Adrenal gland (tissue), 12 donors: ENCODE data around the gene NDUFA11. TPM values are rescaled to one million over a fixed set of nuclear protein-coding genes. Genes with fewer than 3 reads are reported as not detected.
A peak's percentile ranks its signal among the peaks of the same experiment; 100 is the strongest.

Experiments
- DNase-seq, 7 donors: peaks; one replicate each; pipeline ENCODE4 v3.0.0-alpha.2; 2019 to 2020
- H3K27ac ChIP-seq, 5 donors: fragments of 200-600 bp; sonication (generic) in 4 of 5; 1 replicate in 3 of 5; 2 replicates in 2 of 5; pipeline versions ENCODE4 v1.5.1 to v1.8.0; 2016 to 2020; ENCODE audit warnings: mild to moderate bottlenecking in 1 of 5
- H3K27me3 ChIP-seq: fragments of 200-600 bp; 2 replicates; pipeline ENCODE4 v1.8.0; 2021
- H3K36me3 ChIP-seq, 2 donors: fragments of 200-600 bp; replicated peaks in 1 of 2; 1 replicate in 1 of 2; 2 replicates in 1 of 2; pipeline versions ENCODE4 v1.5.1 to v1.8.0; 2018 to 2022
- H3K4me1 ChIP-seq, 2 donors: fragments of 200-600 bp; replicated peaks in 1 of 2; 1 replicate in 1 of 2; 2 replicates in 1 of 2; pipeline versions ENCODE4 v1.5.1 to v1.8.0; 2018 to 2021
- H3K4me3 ChIP-seq, 4 donors: fragments of 200-600 bp; sonication (generic) in 3 of 4; one replicate each; pipeline ENCODE4 v1.5.1; 2016 to 2018
- H3K9me3 ChIP-seq, 3 donors: fragments of 200-600 bp; sonication (generic) in 1 of 3; replicated peaks in 1 of 3; 1 replicate in 2 of 3; 2 replicates in 1 of 3; pipeline versions ENCODE4 v1.5.1 to v1.8.0; 2016 to 2021
- POLR2A ChIP-seq, 2 donors: fragments of 450-650 bp; IDR thresholded peaks; one replicate each; pipeline ENCODE4 v1.6.1; 2017; ENCODE audit warnings: antibody characterized with exemption in 2 of 2, mild to moderate bottlenecking in 2 of 2, moderate library complexity in 1 of 2
- WGBS, 4 donors: extraction: QIAGEN DNeasy Blood & Tissue Kit in 2 of 4; methylation state at CpG; one replicate each; pipeline versions ENCODE4 v1.1.5 to v1.1.7; 2013 to 2017; 5-methylcytosine and 5-hydroxymethylcytosine counted together
- intact Hi-C, 2 donors: fragments of 100-400 bp; cut with DNase I; formaldehyde crosslinking; loops; one replicate each; pipeline versions ENCODE4 v1.14.1 to v1.15.0; 2022 to 2023
- polyA plus RNA-seq, 3 donors: library from polyadenylated mRNA; stranded (reverse); fragments of 200-250 nt in 2 of 3; fragments of 350-450 nt in 1 of 3; fragmentation: Illumina TruSeq in 1 of 3; extraction: RNeasy Lipid Tissue Mini Kit (QIAGEN cat#74804) in 1 of 3; gene quantifications; one replicate each; pipeline ENCODE4 v1.2.3, GENCODE V29; 2013 to 2014
- total RNA-seq, 9 donors: library from RNA; depleted of rRNA in 4 of 9; stranded (reverse); fragments of >200 nt in 4 of 9; fragments of 120-200 nt in 1 of 9; fragmentation: NEBNext Ultra II Directional in 1 of 9; extraction: Animal tissue kit (Norgen Biotek cat#: 25700) in 1 of 9; gene quantifications; one replicate each; pipeline versions ENCODE4 v1.1.0 to v1.2.4, GENCODE V29; 2013 to 2023
- TF ChIP-seq, protein P1 (sequence below), 6 experiments: fragments of 450-650 bp in 4 of 6; fragments of 200-600 bp in 2 of 6; sonication (generic) in 1 of 6; IDR thresholded peaks; 1 replicate in 5 of 6; 2 replicates in 1 of 6; pipeline versions ENCODE4 v1.5.1 to v1.8.0; 2016 to 2021; ENCODE audit warnings: antibody characterized with exemption in 6 of 6, mild to moderate bottlenecking in 2 of 6, moderate library complexity in 1 of 6
- donor health status: healthy with polysubstance abuse.
- donor health status: Bipolar disorder and iron deficiency.
- donor health status: DM: yes; HTN: yes; CAD: no.
- donor health status: DM: no; HTN: no; CAD: no.
- donor health status: DM: no; HTN: no; CAD: no.
- donor health status: DM: yes; HTN: yes; CAD: no.

Gene NDUFA11
- total and polyA plus RNA-seq, 12 donors: 288 to 856 (median 426) TPM

DNA sequence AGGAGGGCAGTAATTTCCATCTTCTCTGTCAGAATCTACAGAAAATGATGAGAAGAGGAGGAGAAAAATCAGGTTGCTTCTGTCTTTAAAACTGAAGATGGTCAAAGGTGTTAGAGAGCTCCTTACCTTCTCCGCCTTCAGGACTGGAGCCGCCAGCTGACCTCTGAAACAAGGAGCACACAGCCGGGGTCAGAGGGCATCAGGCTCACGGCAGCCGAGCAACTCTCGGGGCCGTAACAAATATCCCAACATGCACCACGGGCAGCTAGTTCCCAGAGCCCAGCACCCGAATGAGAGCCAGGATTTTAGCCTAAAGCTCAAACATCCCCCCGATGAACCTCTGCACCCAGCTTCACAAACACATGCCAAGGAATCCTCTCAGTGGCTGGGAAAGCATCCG lies 38.1 kb upstream of the NDUFA11 start:
- 75 to 97% (median 80%) methylated on average over 7 to 11 of the region's 11 CpGs for WGBS, 4 donors

DNA sequence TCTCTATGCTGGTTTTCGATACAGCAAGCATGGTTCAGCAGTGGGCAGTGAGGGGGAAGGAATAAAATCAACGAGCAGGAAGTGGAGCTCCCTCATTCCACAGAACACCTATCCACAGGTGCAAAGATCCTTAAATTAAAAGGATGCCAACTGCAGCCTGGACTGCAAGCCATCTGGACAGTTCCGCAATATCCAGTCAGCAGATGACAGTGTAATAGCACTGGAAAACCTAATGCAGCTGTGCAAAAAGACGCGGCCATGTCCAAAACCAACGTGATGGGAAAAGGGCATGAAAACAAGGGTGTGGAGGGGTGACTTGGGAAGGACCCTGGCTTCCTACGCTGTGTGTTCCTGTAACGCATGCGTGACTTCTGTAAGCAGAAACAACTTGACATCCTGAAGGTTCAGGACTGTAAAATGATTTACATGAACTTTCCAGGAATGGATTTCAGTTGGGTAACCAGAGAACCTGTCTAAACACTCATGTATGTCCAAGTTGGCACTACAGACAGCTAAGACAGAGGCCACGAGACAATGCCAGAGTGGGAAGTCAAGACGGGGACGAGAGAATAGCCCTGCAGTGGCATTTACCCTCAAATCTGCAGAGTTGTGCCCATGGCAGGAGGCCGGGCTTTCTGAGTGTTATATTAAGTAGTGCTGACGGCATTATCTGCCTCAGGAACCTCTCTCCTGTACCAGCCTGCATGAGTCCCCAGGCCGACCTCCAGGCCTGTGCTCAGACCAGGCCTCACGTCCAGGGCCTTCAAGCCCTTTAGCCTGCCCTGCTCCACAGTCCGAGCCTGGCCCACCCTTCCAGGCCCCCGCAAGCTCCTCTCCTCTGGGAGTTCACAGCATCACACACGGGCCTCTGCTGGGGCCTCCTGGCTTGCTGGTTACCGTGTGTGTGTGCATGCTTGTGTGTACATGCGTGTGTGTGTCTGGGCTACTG lies 36.9 kb upstream of the NDUFA11 start:
- Histone ChIP-seq H3K4me3 (no peak overlapping the region), H3K27me3 (no peaks in the 10 kb centered on the region), H3K36me3 (peaks cover 0 to 28% of the 10 kb centered on the region in 2 donors), H3K27ac (no peak overlapping the region), H3K9me3 (no peaks in the 10 kb centered on the region), H3K4me1 (peaks cover 0 to 15% of the 10 kb centered on the region in 2 donors)
- DNase-seq: no peak
- intact Hi-C loops: no loop called here
- TF ChIP-seq, protein P1, sequence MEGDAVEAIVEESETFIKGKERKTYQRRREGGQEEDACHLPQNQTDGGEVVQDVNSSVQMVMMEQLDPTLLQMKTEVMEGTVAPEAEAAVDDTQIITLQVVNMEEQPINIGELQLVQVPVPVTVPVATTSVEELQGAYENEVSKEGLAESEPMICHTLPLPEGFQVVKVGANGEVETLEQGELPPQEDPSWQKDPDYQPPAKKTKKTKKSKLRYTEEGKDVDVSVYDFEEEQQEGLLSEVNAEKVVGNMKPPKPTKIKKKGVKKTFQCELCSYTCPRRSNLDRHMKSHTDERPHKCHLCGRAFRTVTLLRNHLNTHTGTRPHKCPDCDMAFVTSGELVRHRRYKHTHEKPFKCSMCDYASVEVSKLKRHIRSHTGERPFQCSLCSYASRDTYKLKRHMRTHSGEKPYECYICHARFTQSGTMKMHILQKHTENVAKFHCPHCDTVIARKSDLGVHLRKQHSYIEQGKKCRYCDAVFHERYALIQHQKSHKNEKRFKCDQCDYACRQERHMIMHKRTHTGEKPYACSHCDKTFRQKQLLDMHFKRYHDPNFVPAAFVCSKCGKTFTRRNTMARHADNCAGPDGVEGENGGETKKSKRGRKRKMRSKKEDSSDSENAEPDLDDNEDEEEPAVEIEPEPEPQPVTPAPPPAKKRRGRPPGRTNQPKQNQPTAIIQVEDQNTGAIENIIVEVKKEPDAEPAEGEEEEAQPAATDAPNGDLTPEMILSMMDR (IDR thresholded peaks at IDR 0.05): no peak
- no peak for TF ChIP-seq POLR2A (IDR thresholded peaks at IDR 0.05)
- 87 to 93% (median 90%) methylated on average over 13 to 21 of the region's 21 CpGs for WGBS, 4 donors

More for the DNA sequence above, 38.1 kb upstream of the NDUFA11 start:
- Histone ChIP-seq H3K4me3 (no peak overlapping the region), H3K9me3 (no peaks in the 10 kb centered on the region), H3K27ac (peak overlapping the region in 1 of 5 donors; percentile 11), H3K27me3 (no peaks in the 10 kb centered on the region), H3K36me3 (peaks cover 0 to 28% of the 10 kb centered on the region in 2 donors), H3K4me1 (peaks cover 0 to 17% of the 10 kb centered on the region in 2 donors)
- TF ChIP-seq, protein P1 (IDR thresholded peaks at IDR 0.05): no peak
- TF ChIP-seq POLR2A (IDR thresholded peaks at IDR 0.05): no peak
- intact Hi-C loops: no loop called here
- no peak for DNase-seq

DNA sequence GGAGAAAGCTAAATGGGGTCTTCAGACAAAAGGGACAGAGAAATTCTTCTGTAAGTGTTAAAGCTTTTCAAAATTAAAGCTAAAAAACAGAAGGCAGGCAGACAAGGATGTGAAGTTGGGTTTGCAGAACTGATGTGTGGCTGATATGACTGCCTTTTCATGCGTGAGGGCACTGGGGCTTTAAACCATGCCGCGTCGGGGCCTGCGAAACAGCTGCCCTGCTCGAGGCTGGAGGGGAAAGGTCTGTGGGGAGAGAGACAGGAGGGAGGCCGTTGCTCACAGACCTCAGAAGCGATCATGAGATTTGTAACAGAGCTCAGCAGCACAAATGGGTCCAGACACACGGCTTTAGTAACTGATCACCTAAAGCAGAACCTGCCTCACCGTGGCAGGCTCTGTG lies 34.0 kb upstream of the NDUFA11 start:
- H3K4me1 ChIP-seq: peaks cover 0 to 28% of the 10 kb centered on the region in 2 donors
- peaks cover 0 to 30% of the 10 kb centered on the region in 2 donors for H3K36me3 ChIP-seq
- H3K27me3 ChIP-seq: no peaks in the 10 kb centered on the region
- DNase-seq: no peak
- H3K9me3 ChIP-seq: no peaks in the 10 kb centered on the region
- intact Hi-C loops: no loop called here
- no peak for TF ChIP-seq POLR2A (IDR thresholded peaks at IDR 0.05)
- TF ChIP-seq, protein P1 (IDR thresholded peaks at IDR 0.05): no peak
- H3K4me3 ChIP-seq: no peak overlapping the region
- H3K27ac ChIP-seq: no peak overlapping the region
- WGBS, 4 donors: 81 to 85% (median 84%) methylated on average over 10 of the region's 10 CpGs

DNA sequence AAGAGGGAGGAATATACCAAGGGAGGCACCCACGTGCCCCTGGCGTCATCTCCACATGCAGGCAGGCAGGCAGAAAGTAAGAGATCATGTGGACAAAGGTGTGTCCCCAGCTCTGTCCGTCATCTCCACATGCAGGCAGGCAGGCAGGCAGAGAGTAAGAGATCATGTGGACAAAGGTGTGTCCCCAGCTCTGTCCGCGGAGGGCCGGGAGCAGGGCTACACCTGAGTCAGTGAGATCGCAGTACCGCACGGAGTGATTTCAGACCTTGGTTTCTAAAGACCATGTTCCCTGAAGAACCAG lies 32.7 kb upstream of the NDUFA11 start:
- DNase-seq: no peak
- H3K27me3 ChIP-seq: no peaks in the 10 kb centered on the region
- 90 to 94% (median 93%) methylated on average over 4 to 9 of the region's 9 CpGs for WGBS, 4 donors
- H3K36me3 ChIP-seq: peaks cover 0 to 40% of the 10 kb centered on the region in 2 donors
- H3K9me3 ChIP-seq: no peaks in the 10 kb centered on the region
- intact Hi-C loops: no loop called here
- H3K4me1 ChIP-seq: peaks cover 0 to 28% of the 10 kb centered on the region in 2 donors
- peak overlapping the region in 2 of 5 donors; percentile 51 to 73 for H3K27ac ChIP-seq
- TF ChIP-seq, protein P1 (IDR thresholded peaks at IDR 0.05): no peak
- TF ChIP-seq POLR2A (IDR thresholded peaks at IDR 0.05): no peak
- no peak overlapping the region for H3K4me3 ChIP-seq
